Measurements from ENCODE around the gene IL36A.

DNA sequence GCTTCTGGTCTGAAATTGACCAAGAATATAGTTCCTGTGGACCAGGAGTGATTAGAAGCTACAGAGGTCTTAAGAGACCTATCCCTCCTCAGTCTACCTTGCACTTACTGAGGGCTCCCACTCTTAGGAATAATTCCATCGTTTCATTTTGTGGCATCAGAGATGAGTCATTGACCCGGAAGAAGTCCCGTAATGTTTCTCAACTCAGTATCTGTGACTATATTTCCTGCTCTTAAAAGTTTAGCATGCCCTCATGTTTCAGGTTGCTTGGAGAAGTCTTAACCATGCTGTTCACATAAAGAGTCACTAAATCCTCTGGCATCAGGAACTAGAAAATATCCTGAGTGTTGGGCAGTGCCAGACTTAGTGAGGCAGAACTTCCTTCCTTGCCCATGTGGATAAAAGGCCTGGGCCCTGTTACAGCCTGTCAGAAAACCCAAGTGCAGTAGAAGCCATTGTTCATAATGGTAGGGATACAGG, at the start of gene IL36A:
- TF ChIP-seq, protein P1, sequence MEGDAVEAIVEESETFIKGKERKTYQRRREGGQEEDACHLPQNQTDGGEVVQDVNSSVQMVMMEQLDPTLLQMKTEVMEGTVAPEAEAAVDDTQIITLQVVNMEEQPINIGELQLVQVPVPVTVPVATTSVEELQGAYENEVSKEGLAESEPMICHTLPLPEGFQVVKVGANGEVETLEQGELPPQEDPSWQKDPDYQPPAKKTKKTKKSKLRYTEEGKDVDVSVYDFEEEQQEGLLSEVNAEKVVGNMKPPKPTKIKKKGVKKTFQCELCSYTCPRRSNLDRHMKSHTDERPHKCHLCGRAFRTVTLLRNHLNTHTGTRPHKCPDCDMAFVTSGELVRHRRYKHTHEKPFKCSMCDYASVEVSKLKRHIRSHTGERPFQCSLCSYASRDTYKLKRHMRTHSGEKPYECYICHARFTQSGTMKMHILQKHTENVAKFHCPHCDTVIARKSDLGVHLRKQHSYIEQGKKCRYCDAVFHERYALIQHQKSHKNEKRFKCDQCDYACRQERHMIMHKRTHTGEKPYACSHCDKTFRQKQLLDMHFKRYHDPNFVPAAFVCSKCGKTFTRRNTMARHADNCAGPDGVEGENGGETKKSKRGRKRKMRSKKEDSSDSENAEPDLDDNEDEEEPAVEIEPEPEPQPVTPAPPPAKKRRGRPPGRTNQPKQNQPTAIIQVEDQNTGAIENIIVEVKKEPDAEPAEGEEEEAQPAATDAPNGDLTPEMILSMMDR (IDR thresholded peaks at IDR 0.05; ENCODE audit: low read length) = no peak
- TF ChIP-seq EZH2phosphoT487 (IDR thresholded peaks at IDR 0.05; ENCODE audit: low read length) (no peak), EZH2 (optimal IDR thresholded peaks at IDR 0.05; ENCODE audit: low read depth, low read length) (no peak)
